HG02623 (cell line): ENCODE data around the gene CTAG1B.
"Not testable (repeated sequence)": the region's sequence is repeated elsewhere in the genome, so short reads cannot be mapped to it uniquely, and the experiment has no call there.

ENCODE experiments used
- ATAC-seq: cut with Tn5 transposase; IDR thresholded peaks from one replicate; pipeline ENCODE4 v1.9.1; 2021; ENCODE audit warnings: moderate library complexity; ENCODE audit not compliant: unreplicated experiment

The CTAG1B gene

GRCh38 chrX:154590415-154590814 is 28.7 kb downstream of the CTAG1B start:
- ATAC-seq = not testable (repeated sequence)

GRCh38 chrX:154584585-154585183 is 34.4 kb downstream of the CTAG1B start, which contains the start of gene CTAG1A:
TSS of gene CTAG1A (plus strand) at chrX:154585133. CDS start at chrX:154585207, 74 bp downstream.
- not testable (repeated sequence) for ATAC-seq

GRCh38 chrX:154582994-154583393 is 36.1 kb downstream of the CTAG1B start:
- ATAC-seq = not testable (repeated sequence)

- ATAC-seq = not testable (repeated sequence)
These were observed 44.0 kb downstream of the CTAG1B start for GRCh38 chrX:154575076-154575475.

- not testable (repeated sequence) for ATAC-seq
These were observed 46.0 kb downstream of the CTAG1B start for GRCh38 chrX:154573061-154573460.

- not testable (repeated sequence) for ATAC-seq
These were observed 48.7 kb downstream of the CTAG1B start for GRCh38 chrX:154570361-154570760.
